B cell (primary cell): ENCODE results near the gene RHOD. TPM values are rescaled to one million over a fixed set of nuclear protein-coding genes. Genes with fewer than 3 reads are reported as not detected.

Experiments used
- ATAC-seq: fragments of 200-7000 bp; cut with Tn5 transposase; one replicate; pipeline ENCODE4 v1.10.0; 2021; ENCODE audit warnings: low read depth, mild to moderate bottlenecking, moderate number of reproducible peaks, moderate library complexity
- CTCF ChIA-PET: fragments of 350-600 bp; sonication (Branson Sonifier 250); formaldehyde crosslinking; loops from one replicate; lab custom pipeline; 2021; ENCODE audit warnings: antibody characterized with exemption, inconsistent platforms; lab: Charles Lee
- POLR2A ChIA-PET: fragments of 350-600 bp; sonication (Branson Sonifier 250); formaldehyde crosslinking; loops from one replicate; lab custom pipeline; 2021; ENCODE audit warnings: antibody characterized with exemption; lab: Charles Lee
- DNase-seq: peaks from one replicate; pipeline ENCODE4 v3.0.0; 2013
- H2AFZ ChIP-seq: 2 replicates; pipeline ENCODE4 v1.6.1; 2012; ENCODE audit warnings: mild to moderate bottlenecking, low read depth, low read length; ENCODE audit not compliant: insufficient read depth, poor library complexity, severe bottlenecking
- H3K27ac ChIP-seq, 2 donors: 1 replicate in 1 of 2; 2 replicates in 1 of 2; pipeline ENCODE4 v1.5.1; 2012 to 2013; ENCODE audit warnings: low read length in 2 of 2, mild to moderate bottlenecking in 2 of 2, moderate library complexity in 1 of 2
- H3K27me3 ChIP-seq, 4 experiments: fragments of 200-600 bp in 1 of 4; sonication (generic) in 1 of 4; replicated peaks in 1 of 4; 1 replicate in 2 of 4; 2 replicates in 2 of 4; pipeline versions ENCODE4 v1.6.1 to v1.7.0; 2013 to 2016; ENCODE audit warnings: low read length in 3 of 4, mild to moderate bottlenecking in 2 of 4, mixed read lengths in 1 of 4, moderate library complexity in 1 of 4; ENCODE audit not compliant: insufficient read depth in 4 of 4, control insufficient read depth in 3 of 4; ENCODE audit errors: control extremely low read depth in 1 of 4
- H3K36me3 ChIP-seq, 2 experiments: replicated peaks in 1 of 2; 1 replicate in 1 of 2; 2 replicates in 1 of 2; pipeline versions ENCODE4 v1.6.1 to v1.7.1; 2013; ENCODE audit warnings: low read length in 1 of 2; ENCODE audit not compliant: insufficient read depth in 2 of 2, control insufficient read depth in 1 of 2; ENCODE audit errors: control extremely low read depth in 1 of 2, extremely low read depth in 1 of 2
- H3K4me1 ChIP-seq, 2 donors: fragments of 200-600 bp in 1 of 2; sonication (generic) in 1 of 2; 1 replicate in 1 of 2; 2 replicates in 1 of 2; pipeline versions ENCODE4 v1.5.1 to v1.6.1; 2013 to 2017; ENCODE audit warnings: low read length in 2 of 2; ENCODE audit not compliant: control insufficient read depth in 2 of 2, insufficient read depth in 2 of 2
- H3K4me2 ChIP-seq: replicated peaks from 2 replicates; pipeline ENCODE3; 2012; ENCODE audit warnings: mild to moderate bottlenecking, low read depth, low read length; ENCODE audit not compliant: poor library complexity, severe bottlenecking
- H3K4me3 ChIP-seq, 5 experiments: fragments of 200-600 bp in 1 of 5; sonication (generic) in 1 of 5; 1 replicate in 3 of 5; 2 replicates in 2 of 5; pipeline versions ENCODE4 v1.5.1 to v1.7.0; 2011 to 2016; ENCODE audit warnings: low read length in 4 of 5, mild to moderate bottlenecking in 4 of 5, low read depth in 2 of 5, control low read depth in 1 of 5, moderate library complexity in 1 of 5; ENCODE audit not compliant: insufficient read depth in 1 of 5; ENCODE audit errors: control extremely low read depth in 1 of 5, extremely low read depth in 1 of 5
- H3K79me2 ChIP-seq: fragments of 200-600 bp; sonication (generic); one replicate; pipeline ENCODE4 v1.6.0; 2016; ENCODE audit warnings: low read length; ENCODE audit not compliant: control insufficient read depth, insufficient read depth
- H3K9ac ChIP-seq: fragments of 200-600 bp; sonication (generic); 2 replicates; pipeline ENCODE4 v1.6.1; 2017; ENCODE audit warnings: mild to moderate bottlenecking, low read length, moderate library complexity
- H3K9me3 ChIP-seq, 3 donors: one replicate each; pipeline versions ENCODE4 v1.6.1 to v1.7.1; 2013; ENCODE audit warnings: low read length in 2 of 3; ENCODE audit not compliant: control insufficient read depth in 2 of 3, insufficient read depth in 1 of 3; ENCODE audit errors: control extremely low read depth in 1 of 3
- H4K20me1 ChIP-seq: 2 replicates; pipeline ENCODE4 v1.6.0; 2012; ENCODE audit warnings: mild to moderate bottlenecking, low read length; ENCODE audit not compliant: insufficient read depth, control insufficient read depth, poor library complexity, severe bottlenecking
- H3K27ac Mint-ChIP-seq: one replicate; pipeline ENCODE4 v1.8.0; 2021; ENCODE audit warnings: mixed read lengths
- H3K27me3 Mint-ChIP-seq: one replicate; pipeline ENCODE4 v1.8.0; 2021; ENCODE audit warnings: mixed read lengths
- H3K4me1 Mint-ChIP-seq: one replicate; pipeline ENCODE4 v1.8.0; 2021; ENCODE audit warnings: mixed read lengths
- H3K4me3 Mint-ChIP-seq: one replicate; pipeline ENCODE4 v1.8.0; 2021; ENCODE audit warnings: mixed read lengths
- H3K9me3 Mint-ChIP-seq: one replicate; pipeline ENCODE4 v1.8.0; 2022; ENCODE audit warnings: mixed read lengths; ENCODE audit not compliant: insufficient read depth
- EZH2 ChIP-seq: IDR thresholded peaks from 2 replicates; pipeline ENCODE4 v1.6.1; 2012; ENCODE audit warnings: borderline replicate concordance, low read depth, mild to moderate bottlenecking, moderate library complexity, low read length; ENCODE audit not compliant: insufficient read depth, poor library complexity, severe bottlenecking
- WGBS: methylation state at CpG from one replicate; pipeline ENCODE4 v1.1.5; 2013; ENCODE audit warnings: missing lambda C conversion rate; ENCODE audit not compliant: insufficient coverage; 5-methylcytosine and 5-hydroxymethylcytosine counted together
- intact Hi-C: fragments of 100-400 bp; cut with micrococcal nuclease; formaldehyde crosslinking; loops from one replicate; pipeline ENCODE4 v1.10.0; 2022
- polyA plus RNA-seq: library from polyadenylated mRNA; depleted of rRNA; stranded (reverse); fragments of >200 nt; gene quantifications from 2 replicates; pipeline ENCODE4 v1.2.3, GENCODE V29; 2012
- total RNA-seq, 2 donors: library from RNA; stranded (reverse); fragments of 120-200 nt in 1 of 2; gene quantifications; 1 replicate in 1 of 2; 2 replicates in 1 of 2; pipeline versions ENCODE4 v1.2.3 to v1.2.4, GENCODE V29; 2013 to 2022
- TF ChIP-seq, protein P1 (sequence below): fragments of 200-600 bp; IDR thresholded peaks from one replicate; pipeline ENCODE4 v1.8.0; 2022; ENCODE audit warnings: antibody characterized with exemption, mild to moderate bottlenecking

RHOD gene
- total and polyA plus RNA-seq, 2 donors (not counting 1 experiment from before 2014, with no cell fraction given): 0.42 to 0.48 TPM

DNA sequence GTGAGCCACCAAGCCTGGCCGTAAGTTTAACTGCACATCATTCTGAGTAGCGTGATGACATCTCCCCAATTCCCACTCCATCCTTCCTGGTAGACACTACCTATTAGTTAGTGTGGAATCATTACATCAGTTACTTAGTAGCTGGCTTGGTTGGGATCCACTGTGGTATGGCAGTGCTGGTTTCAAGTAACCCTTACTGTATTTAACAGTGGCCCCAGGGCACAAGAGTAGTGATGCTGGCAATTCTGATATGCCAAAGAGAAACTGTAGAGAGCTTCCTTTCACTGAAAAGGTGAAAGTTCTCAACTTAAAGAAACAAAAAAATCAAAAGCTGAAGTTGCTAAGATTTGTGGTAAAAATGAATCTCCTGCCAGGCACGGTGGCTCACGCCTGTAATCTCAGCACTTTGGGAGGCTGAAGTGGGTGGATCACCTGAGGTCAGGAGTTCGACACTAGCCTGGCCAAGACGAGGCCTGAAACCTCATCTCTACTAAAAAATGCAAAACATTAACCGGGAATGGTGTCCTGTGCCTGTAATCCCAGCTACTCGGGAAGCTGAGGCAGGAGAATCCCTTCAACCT, 27.2 kb downstream of the RHOD start:
- ChIA-PET POLR2A (no interaction called here), CTCF (interaction anchor here (0.6 to 1.2 kb wide), 6 partner anchors 10 to 262 kb away, joined by 3 read pairs; no protein-coding TSS in a partner anchor)
- WGBS: 89% methylated on average over 5 of the region's 8 CpGs
- Histone ChIP-seq H4K20me1 (no peaks in the 10 kb centered on the region), H3K27ac (no peak overlapping the region), H3K4me2 (no peak overlapping the region), H3K27me3 (peaks cover 0 to 6% (median 0%) of the 10 kb centered on the region in 4 experiments), H3K9ac (no peak overlapping the region), H2AFZ (no peak overlapping the region), H3K9me3 (no peaks in the 10 kb centered on the region), H3K4me1 (peaks cover 11 to 12% of the 10 kb centered on the region in 2 donors), H3K79me2 (no peaks in the 10 kb centered on the region), H3K4me3 (no peak overlapping the region), H3K36me3 (no peaks in the 10 kb centered on the region)
- peaks cover 9% of the 10 kb centered on the region for H3K27me3 Mint-ChIP-seq
- TF ChIP-seq EZH2: no peak
- TF ChIP-seq, protein P1, sequence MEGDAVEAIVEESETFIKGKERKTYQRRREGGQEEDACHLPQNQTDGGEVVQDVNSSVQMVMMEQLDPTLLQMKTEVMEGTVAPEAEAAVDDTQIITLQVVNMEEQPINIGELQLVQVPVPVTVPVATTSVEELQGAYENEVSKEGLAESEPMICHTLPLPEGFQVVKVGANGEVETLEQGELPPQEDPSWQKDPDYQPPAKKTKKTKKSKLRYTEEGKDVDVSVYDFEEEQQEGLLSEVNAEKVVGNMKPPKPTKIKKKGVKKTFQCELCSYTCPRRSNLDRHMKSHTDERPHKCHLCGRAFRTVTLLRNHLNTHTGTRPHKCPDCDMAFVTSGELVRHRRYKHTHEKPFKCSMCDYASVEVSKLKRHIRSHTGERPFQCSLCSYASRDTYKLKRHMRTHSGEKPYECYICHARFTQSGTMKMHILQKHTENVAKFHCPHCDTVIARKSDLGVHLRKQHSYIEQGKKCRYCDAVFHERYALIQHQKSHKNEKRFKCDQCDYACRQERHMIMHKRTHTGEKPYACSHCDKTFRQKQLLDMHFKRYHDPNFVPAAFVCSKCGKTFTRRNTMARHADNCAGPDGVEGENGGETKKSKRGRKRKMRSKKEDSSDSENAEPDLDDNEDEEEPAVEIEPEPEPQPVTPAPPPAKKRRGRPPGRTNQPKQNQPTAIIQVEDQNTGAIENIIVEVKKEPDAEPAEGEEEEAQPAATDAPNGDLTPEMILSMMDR: no peak
- no peaks in the 10 kb centered on the region for H3K9me3 Mint-ChIP-seq
- DNase-seq (no peak), ATAC-seq (no peak)
- H3K4me3 Mint-ChIP-seq: no peak overlapping the region
- H3K4me1 Mint-ChIP-seq: peaks cover 13% of the 10 kb centered on the region
- intact Hi-C loops: no loop called here
- H3K27ac Mint-ChIP-seq: no peak overlapping the region

DNA sequence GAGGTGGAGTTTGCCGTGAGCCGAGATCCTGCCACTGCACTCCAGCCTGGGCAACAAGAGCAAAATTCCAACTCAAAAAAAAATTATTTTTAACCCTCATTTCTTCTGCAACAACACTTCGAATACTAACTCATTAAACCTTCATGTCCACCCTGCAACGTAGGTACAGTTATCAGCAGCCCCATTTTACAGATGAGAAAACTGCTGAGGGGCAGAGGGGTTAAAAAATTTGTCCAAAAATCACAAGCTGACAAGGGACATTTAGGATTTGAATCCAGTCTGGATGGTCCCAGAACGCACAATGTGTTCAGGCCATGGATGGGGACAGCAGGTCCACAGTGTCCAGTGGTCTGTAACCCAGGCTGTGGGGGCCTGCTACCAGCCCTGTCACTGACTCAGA, 29.0 kb downstream of the RHOD start:
- Mint-ChIP-seq H3K9me3 (no peaks in the 10 kb centered on the region), H3K4me1 (peaks cover 13% of the 10 kb centered on the region), H3K27me3 (peaks cover 6% of the 10 kb centered on the region), H3K27ac (no peak overlapping the region), H3K4me3 (no peak overlapping the region)
- ChIA-PET CTCF (no interaction called here), POLR2A (no interaction called here)
- no peak for ATAC-seq
- WGBS: 69% methylated on average over 1 of the region's 5 CpGs
- H3K4me2 ChIP-seq: no peak overlapping the region
- no peaks in the 10 kb centered on the region for H3K79me2 ChIP-seq
- no peak overlapping the region for H3K4me3 ChIP-seq
- DNase-seq: no peak
- no peaks in the 10 kb centered on the region for H3K36me3 ChIP-seq
- H3K27me3 ChIP-seq: peaks cover 0 to 6% (median 0%) of the 10 kb centered on the region in 4 experiments
- H3K27ac ChIP-seq: no peak overlapping the region
- TF ChIP-seq, protein P1: no peak
- H4K20me1 ChIP-seq: no peaks in the 10 kb centered on the region
- intact Hi-C loops: no loop called here
- peaks cover 11 to 12% of the 10 kb centered on the region in 2 donors for H3K4me1 ChIP-seq
- H2AFZ ChIP-seq: no peak overlapping the region
- no peaks in the 10 kb centered on the region for H3K9me3 ChIP-seq
- no peak overlapping the region for H3K9ac ChIP-seq
